Sigmoid colon (tissue), 7 donors: ENCODE data around the gene PTCD2. TPM values are rescaled to one million over a fixed set of nuclear protein-coding genes. Genes with fewer than 3 reads are reported as not detected.
"Not testable (repeated sequence)": the region's sequence is repeated elsewhere in the genome, so short reads cannot be mapped to it uniquely, and the experiment has no call there.

Source experiments
- DNase-seq: peaks from one replicate; pipeline ENCODE4 v3.0.0-alpha.2; 2019
- H3K27ac ChIP-seq, 4 donors: fragments of 200-600 bp; sonication (generic); one replicate each; pipeline ENCODE4 v1.5.1; 2016 to 2019; ENCODE audit warnings: mild to moderate bottlenecking in 1 of 4
- H3K27me3 ChIP-seq, 3 donors: fragments of 200-600 bp; sonication (generic); one replicate each; pipeline ENCODE4 v1.5.1; 2019; ENCODE audit warnings: mild to moderate bottlenecking in 1 of 3
- H3K36me3 ChIP-seq, 4 donors: fragments of 200-600 bp; sonication (generic); one replicate each; pipeline ENCODE4 v1.5.1; 2016 to 2019
- H3K4me1 ChIP-seq, 4 donors: fragments of 200-600 bp; sonication (generic); one replicate each; pipeline ENCODE4 v1.5.1; 2017 to 2019
- H3K4me3 ChIP-seq, 4 donors: fragments of 200-600 bp; sonication (generic); one replicate each; pipeline ENCODE4 v1.5.1; 2017 to 2019; ENCODE audit warnings: mild to moderate bottlenecking in 2 of 4, moderate library complexity in 1 of 4
- H3K9me3 ChIP-seq, 4 donors: fragments of 200-600 bp in 3 of 4; sonication (generic) in 3 of 4; one replicate each; pipeline versions ENCODE4 v1.5.1 to v1.6.1; 2013 to 2019
- CTCF ChIP-seq, 4 experiments: fragments of 450-650 bp in 3 of 4; fragments of 200-600 bp in 1 of 4; IDR thresholded peaks; one replicate each; pipeline ENCODE4 v1.5.1; 2016 to 2019; ENCODE audit warnings: antibody characterized with exemption in 4 of 4, mild to moderate bottlenecking in 3 of 4, moderate library complexity in 2 of 4
- EP300 ChIP-seq, 4 donors: sonication (generic); formaldehyde crosslinking; IDR thresholded peaks; one replicate each; pipeline ENCODE4 v1.6.1; 2017; ENCODE audit warnings: antibody characterized with exemption in 4 of 4
- POLR2A ChIP-seq, 2 donors: fragments of 450-650 bp; IDR thresholded peaks; one replicate each; pipeline ENCODE4 v1.6.1; 2016; ENCODE audit warnings: antibody characterized with exemption in 2 of 2, mild to moderate bottlenecking in 2 of 2, moderate library complexity in 2 of 2
- POLR2AphosphoS5 ChIP-seq, 4 donors: sonication (generic); formaldehyde crosslinking; IDR thresholded peaks; one replicate each; pipeline ENCODE4 v1.6.1; 2017; ENCODE audit warnings: antibody characterized with exemption in 4 of 4
- WGBS, 2 donors: extraction: QIAGEN DNeasy Blood & Tissue Kit; methylation state at CpG; one replicate each; pipeline ENCODE4 v1.1.7; 2013; 5-methylcytosine and 5-hydroxymethylcytosine counted together
- intact Hi-C: fragments of 100-400 bp; cut with DNase I; formaldehyde crosslinking; loops from one replicate; pipeline ENCODE4 v1.15.1; 2023
- polyA plus RNA-seq, 3 donors: library from polyadenylated mRNA; stranded (reverse); fragments of 200-250 nt; gene quantifications; one replicate each; pipeline ENCODE4 v1.2.3, GENCODE V29; 2013
- total RNA-seq, 4 donors: library from RNA; depleted of rRNA; stranded (reverse); fragments of >200 nt; gene quantifications; one replicate each; pipeline ENCODE4 v1.1.0, GENCODE V29; 2016
- donor health status: healthy with polysubstance abuse.
- donor health status: Bipolar disorder and iron deficiency.
- donor health status: healthy.

Gene PTCD2
- total and polyA plus RNA-seq, 7 donors = 0.60 to 12.7 (median 5.4) TPM

GRCh38 chr5:72400950-72401349 is 80.8 kb downstream of the PTCD2 start:
- Histone ChIP-seq H3K27ac (no peak overlapping the region), H3K4me1 (peaks cover 0 to 14% (median 0%) of the 10 kb centered on the region in 4 donors), H3K9me3 (peaks cover 0 to 14% (median 7%) of the 10 kb centered on the region in 4 donors), H3K27me3 (no peaks in the 10 kb centered on the region), H3K4me3 (no peak overlapping the region), H3K36me3 (no peaks in the 10 kb centered on the region)
- no peak for TF ChIP-seq POLR2AphosphoS5 (IDR thresholded peaks at IDR 0.05)
- intact Hi-C loops = no loop called here
- WGBS, 2 donors = 58 to 95% methylated on average over 1 of the region's 1 CpG
- DNase-seq = no peak

GRCh38 chr5:72402381-72402890 is 82.3 kb downstream of the PTCD2 start:
- H3K36me3 ChIP-seq = no peaks in the 10 kb centered on the region
- no peak for DNase-seq
- no peak overlapping the region for H3K4me3 ChIP-seq
- WGBS, 2 donors = 68 to 72% methylated on average over 2 of the region's 2 CpGs
- peak overlapping the region in 3 of 4 donors; percentile 30 to 58 (median 32) for H3K27ac ChIP-seq
- intact Hi-C loops = no loop called here
- peaks cover 0 to 14% (median 0%) of the 10 kb centered on the region in 4 donors for H3K4me1 ChIP-seq
- TF ChIP-seq POLR2A (IDR thresholded peaks at IDR 0.05) = no peak
- no peak for TF ChIP-seq CTCF (IDR thresholded peaks at IDR 0.05)
- no peak for TF ChIP-seq EP300 (IDR thresholded peaks at IDR 0.05)
- no peak for TF ChIP-seq POLR2AphosphoS5 (IDR thresholded peaks at IDR 0.05)
- H3K27me3 ChIP-seq = no peaks in the 10 kb centered on the region
- H3K9me3 ChIP-seq = peaks cover 0 to 14% (median 7%) of the 10 kb centered on the region in 4 donors

- H3K4me3 ChIP-seq = no peak overlapping the region
- intact Hi-C loops = no loop called here
- no peak for DNase-seq
- H3K27me3 ChIP-seq = no peaks in the 10 kb centered on the region
- H3K9me3 ChIP-seq = peaks cover 0 to 14% (median 7%) of the 10 kb centered on the region in 4 donors
- WGBS, 2 donors = 58 to 69% methylated on average over 4 of the region's 4 CpGs
- peaks cover 0 to 14% (median 0%) of the 10 kb centered on the region in 4 donors for H3K4me1 ChIP-seq
- TF ChIP-seq CTCF (IDR thresholded peaks at IDR 0.05) (no peak), EP300 (IDR thresholded peaks at IDR 0.05) (no peak), POLR2A (IDR thresholded peaks at IDR 0.05) (no peak), POLR2AphosphoS5 (IDR thresholded peaks at IDR 0.05) (no peak)
- H3K36me3 ChIP-seq = no peaks in the 10 kb centered on the region
- H3K27ac ChIP-seq = peak overlapping the region in 3 of 4 donors; percentile 30 to 58 (median 32)
These were observed 82.9 kb downstream of the PTCD2 start for GRCh38 chr5:72402959-72403628.

GRCh38 chr5:72404771-72405170 is 84.6 kb downstream of the PTCD2 start:
- H3K36me3 ChIP-seq, intact Hi-C loops, DNase-seq, H3K4me3 ChIP-seq, H3K27ac ChIP-seq, H3K27me3 ChIP-seq: not testable (repeated sequence)
- Histone ChIP-seq H3K4me1 (peaks cover 0 to 14% (median 0%) of the 10 kb centered on the region in 4 donors), H3K9me3 (peaks cover 0 to 14% (median 7%) of the 10 kb centered on the region in 4 donors)
- WGBS, 2 donors = 81 to 97% methylated on average over 3 of the region's 3 CpGs

GRCh38 chr5:72407078-72407477 is 86.9 kb downstream of the PTCD2 start:
- no peak for TF ChIP-seq CTCF (IDR thresholded peaks at IDR 0.05)
- no peak overlapping the region for H3K4me3 ChIP-seq
- WGBS, 2 donors = 83% methylated on average over 3 of the region's 3 CpGs
- H3K27me3 ChIP-seq = no peaks in the 10 kb centered on the region
- H3K9me3 ChIP-seq = peaks cover 0 to 3% (median 0%) of the 10 kb centered on the region in 4 donors
- intact Hi-C loops = no loop called here
- no peaks in the 10 kb centered on the region for H3K36me3 ChIP-seq
- no peak overlapping the region for H3K27ac ChIP-seq
- no peak for DNase-seq
- peaks cover 0 to 13% (median 2%) of the 10 kb centered on the region in 4 donors for H3K4me1 ChIP-seq
